GM19395 (cell line): ENCODE measurements around the gene MTA3.
A peak's percentile ranks its signal among the peaks of the same experiment; 100 is the strongest.

Source experiments
- ATAC-seq: cut with Tn5 transposase; IDR thresholded peaks from one replicate; pipeline ENCODE4 v1.9.1; 2021; ENCODE audit warnings: mild to moderate bottlenecking, moderate library complexity; ENCODE audit not compliant: unreplicated experiment

The MTA3 gene

GRCh38 chr2:42756966-42757513, 188.6 kb downstream of the MTA3 start:
- ATAC-seq = no peak

DNA sequence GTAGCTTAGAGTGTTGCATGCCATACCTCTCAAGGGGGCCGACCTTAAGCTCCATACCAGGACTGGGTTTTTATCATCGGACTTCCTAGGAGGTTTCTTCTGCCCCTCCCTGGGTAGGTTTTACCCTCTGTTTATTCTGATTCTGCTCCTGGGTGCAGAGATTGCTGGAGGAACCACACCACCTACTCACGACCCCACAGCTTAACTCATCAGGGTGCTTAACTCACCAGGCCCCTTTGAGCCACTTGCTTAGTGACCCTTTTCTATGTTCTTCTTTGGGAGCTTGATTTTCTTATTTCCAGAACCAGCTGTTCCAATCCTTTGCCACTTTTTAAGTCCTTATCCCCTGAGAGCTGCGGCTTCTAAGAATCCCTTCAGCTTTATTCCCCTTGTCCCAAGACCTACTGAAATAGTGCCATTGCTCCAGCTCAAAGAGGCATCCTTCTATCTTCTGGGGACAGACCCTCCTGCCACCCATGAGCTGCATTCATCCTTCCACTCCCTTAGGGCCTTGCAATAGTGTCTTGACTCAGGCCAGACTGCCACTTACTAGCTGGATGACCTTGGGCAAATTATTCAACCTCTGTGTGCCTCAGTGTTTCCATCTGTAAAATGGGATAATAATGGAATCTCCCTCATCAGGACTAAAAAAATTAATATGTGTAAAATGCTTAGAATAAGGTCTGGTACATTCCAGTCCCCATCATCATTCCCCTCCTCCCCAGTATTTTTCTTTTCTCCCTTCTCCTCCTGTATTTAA, 189.7 kb downstream of the MTA3 start:
- ATAC-seq = no peak

DNA sequence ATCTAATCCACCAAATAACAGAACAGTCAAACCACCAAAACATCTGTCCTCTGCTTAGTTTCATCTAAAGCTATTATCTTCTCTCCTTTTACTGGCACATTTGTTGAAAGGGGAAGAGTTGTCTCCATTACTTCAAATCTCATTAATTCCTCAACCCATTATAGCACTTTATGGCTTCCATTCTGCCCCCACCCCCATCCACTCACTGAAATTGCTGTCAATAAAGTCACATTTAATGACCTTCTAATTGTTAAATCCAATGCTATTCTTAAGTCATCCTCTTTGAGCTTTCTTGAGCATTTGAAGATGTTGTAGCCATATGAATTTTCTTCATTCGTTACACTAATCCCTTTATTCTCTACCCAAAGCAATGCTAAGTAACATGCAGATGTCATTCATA, 190.3 kb downstream of the MTA3 start:
- ATAC-seq = no peak

DNA sequence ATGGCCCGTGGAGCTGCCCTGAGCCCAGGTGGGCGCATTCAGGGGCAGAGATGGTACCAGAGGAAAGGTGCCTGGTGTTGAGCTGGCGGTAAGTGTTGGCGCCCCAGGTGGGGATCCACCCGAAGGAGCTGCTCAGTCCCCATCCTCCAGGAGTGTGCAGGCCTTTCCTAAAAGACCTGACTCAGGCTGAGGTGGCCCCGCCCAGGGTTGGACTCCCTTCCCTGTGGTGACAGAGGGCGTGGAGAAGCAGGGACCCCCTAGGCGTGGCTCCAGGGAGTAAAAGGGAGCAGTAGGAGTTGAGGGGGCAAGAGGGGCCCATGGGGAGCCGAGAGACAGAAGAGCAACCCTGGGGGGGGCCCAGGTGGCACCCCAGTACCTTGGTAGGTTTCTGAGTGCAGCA, 193.1 kb downstream of the MTA3 start:
- no peak for ATAC-seq

- no peak for ATAC-seq
Observed at GRCh38 chr2:42762155-42762554, 193.7 kb downstream of the MTA3 start.

GRCh38 chr2:42762823-42763804, 194.7 kb downstream of the MTA3 start:
- no peak for ATAC-seq

DNA sequence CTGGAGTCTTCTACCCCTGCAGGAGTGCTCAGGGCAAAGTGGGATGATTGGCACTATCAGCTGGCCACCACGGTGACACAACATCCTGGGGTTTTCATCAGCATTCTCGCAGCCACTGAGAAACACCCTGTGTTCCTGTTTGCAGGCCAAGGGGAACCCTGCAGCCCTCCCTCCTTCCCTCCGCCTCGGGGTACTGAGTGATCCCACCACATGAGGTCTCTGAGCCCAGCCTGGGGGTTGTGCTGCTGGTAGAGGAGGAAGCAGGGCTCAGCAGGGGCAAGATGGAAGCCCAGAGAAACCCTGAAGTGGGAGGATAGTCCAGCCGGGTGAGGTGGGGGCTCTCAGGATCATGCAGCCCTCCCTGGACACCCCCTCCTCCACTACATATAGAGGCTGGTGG, 195.7 kb downstream of the MTA3 start, which contains the start of gene OXER1:
Gene OXER1 (minus strand): TSS at position 40 of the 400 bp plus-strand sequence. CDS start 73 bp downstream, outside the sequence.
- no peak for ATAC-seq

DNA sequence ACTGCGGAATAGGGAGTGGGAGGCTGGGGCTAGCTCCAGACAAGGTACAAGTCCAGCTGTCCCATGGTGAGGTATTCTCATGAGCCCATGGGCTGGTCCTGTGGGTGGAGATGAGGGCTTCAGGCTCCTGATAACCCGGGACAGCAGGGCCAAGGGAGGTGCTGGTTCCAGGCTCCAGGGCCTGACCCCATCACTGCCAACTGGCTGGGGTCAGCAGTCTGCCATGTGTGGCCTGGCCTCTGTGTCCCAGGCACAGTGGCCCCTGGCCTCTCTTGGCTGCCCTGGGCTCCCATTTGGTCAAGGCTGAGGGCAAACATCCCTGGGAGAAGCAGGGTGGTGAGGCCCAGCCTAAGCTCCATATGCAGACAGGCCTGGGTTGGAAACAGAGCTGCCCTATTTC, 196.5 kb downstream of the MTA3 start:
- ATAC-seq = no peak

DNA sequence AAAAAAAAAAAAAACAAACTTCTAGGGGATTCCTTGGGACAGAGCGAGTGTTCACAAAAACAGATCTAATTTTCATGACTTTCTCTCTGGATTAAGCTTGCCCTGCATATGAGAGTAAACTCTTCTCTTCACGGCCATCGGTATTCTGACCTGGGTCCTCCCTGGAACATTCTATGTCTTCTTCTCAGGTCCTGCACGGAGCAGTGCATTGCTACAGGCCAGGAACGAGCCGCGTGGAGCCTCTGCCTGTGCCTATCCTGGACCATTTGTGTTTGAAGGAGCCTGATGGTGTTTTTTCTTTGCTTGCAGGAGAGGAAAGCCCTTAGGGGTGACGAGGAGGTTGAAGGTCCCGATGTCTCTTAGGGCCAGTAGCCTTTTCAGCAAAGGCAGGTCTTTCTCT, 197.3 kb downstream of the MTA3 start:
- no peak for ATAC-seq

GRCh38 chr2:42767080-42767898, 198.9 kb downstream of the MTA3 start:
- no peak for ATAC-seq

GRCh38 chr2:42767899-42768705, 199.7 kb downstream of the MTA3 start:
- ATAC-seq = no peak

- no peak for ATAC-seq
Observed at GRCh38 chr2:42768706-42769256, 200.3 kb downstream of the MTA3 start.

DNA sequence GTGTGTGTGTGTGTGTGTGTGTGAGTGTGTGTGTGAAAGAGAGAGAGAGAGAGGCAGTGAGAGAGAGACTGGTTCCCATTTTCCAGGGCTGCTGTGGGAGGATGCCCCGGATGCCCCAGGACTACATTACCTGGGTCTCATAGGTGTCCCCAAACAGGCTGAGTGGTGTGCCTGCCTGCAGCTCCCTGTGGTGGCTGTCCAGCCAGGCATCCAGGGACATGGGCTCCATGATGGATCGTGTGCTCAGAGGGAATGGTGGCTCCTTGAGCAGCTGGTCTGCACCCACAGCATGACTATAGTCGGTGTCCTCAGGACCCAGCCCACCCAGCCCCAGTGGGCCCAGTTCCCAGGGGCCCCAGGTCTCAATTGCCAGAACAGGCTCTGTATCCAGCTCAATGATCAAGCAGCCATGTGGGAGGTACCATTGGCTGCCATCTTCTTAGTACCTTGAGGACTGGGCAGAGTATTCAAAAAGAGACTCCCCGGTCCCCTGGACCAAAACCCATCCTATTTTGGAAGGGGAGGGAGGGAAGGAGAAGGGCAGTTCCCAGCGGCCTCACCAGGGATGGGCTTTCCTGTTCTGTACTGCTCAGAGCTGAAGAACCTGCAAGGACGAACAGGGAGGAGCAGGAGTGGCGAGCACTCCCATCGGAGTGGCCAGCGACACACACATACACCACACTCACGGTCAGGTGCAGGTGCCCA, 201.3 kb downstream of the MTA3 start:
- ATAC-seq = no peak

- ATAC-seq = peak; percentile 58
Observed at GRCh38 chr2:42770288-42771131, 202.1 kb downstream of the MTA3 start.

- no peak for ATAC-seq
Observed at GRCh38 chr2:42771546-42772153, 203.2 kb downstream of the MTA3 start.

DNA sequence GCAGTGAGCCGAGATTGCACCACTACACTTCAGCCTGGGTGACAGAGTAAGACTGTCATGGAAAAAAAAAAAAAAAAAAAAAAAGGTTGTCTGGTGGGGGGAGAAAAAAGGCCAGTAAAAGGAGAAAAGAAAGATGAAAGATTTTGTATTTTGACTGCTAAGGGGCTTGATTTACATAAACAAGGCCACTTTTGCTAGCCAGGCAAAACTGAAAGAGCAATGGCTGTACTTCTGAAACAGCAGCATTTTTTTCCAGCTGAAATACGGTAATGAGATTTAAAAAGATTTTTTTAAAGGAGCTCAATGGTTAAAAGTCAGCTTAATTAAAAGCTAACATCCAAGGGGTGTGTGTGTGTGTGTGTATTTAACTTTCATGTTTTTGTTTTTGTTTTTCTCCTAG, 206.8 kb downstream of the MTA3 start:
- peak; percentile 54 for ATAC-seq

GRCh38 chr2:42775810-42776209, 207.4 kb downstream of the MTA3 start:
- no peak for ATAC-seq
